22Rv1 (cell line): Measurements from ENCODE around the gene TCERG1L.

Experiments
- H3K27ac ChIP-seq: fragments of 450-650 bp; 2 replicates; pipeline ENCODE4 v1.5.1; 2017
- ZFX ChIP-seq: fragments of 450-650 bp; IDR thresholded peaks from 2 replicates; pipeline ENCODE4 v1.6.1; 2017; ENCODE audit warnings: antibody characterized with exemption, borderline replicate concordance
- TF ChIP-seq, protein P1 (sequence below): fragments of 450-650 bp; IDR thresholded peaks from 2 replicates; pipeline ENCODE4 v1.5.1; 2017; ENCODE audit warnings: mild to moderate bottlenecking

Gene TCERG1L

GRCh38 chr10:131231965-131232541, 79.5 kb downstream of the TCERG1L start:
- TF ChIP-seq, protein P1, sequence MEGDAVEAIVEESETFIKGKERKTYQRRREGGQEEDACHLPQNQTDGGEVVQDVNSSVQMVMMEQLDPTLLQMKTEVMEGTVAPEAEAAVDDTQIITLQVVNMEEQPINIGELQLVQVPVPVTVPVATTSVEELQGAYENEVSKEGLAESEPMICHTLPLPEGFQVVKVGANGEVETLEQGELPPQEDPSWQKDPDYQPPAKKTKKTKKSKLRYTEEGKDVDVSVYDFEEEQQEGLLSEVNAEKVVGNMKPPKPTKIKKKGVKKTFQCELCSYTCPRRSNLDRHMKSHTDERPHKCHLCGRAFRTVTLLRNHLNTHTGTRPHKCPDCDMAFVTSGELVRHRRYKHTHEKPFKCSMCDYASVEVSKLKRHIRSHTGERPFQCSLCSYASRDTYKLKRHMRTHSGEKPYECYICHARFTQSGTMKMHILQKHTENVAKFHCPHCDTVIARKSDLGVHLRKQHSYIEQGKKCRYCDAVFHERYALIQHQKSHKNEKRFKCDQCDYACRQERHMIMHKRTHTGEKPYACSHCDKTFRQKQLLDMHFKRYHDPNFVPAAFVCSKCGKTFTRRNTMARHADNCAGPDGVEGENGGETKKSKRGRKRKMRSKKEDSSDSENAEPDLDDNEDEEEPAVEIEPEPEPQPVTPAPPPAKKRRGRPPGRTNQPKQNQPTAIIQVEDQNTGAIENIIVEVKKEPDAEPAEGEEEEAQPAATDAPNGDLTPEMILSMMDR = no peak
- TF ChIP-seq ZFX = no peak
- H3K27ac ChIP-seq = no peak overlapping the region

- H3K27ac ChIP-seq = no peak overlapping the region
- TF ChIP-seq, protein P1 = no peak
- no peak for TF ChIP-seq ZFX
These were observed 80.1 kb downstream of the TCERG1L start for GRCh38 chr10:131231323-131231964.

- no peak for TF ChIP-seq ZFX
- H3K27ac ChIP-seq = no peak overlapping the region
These were observed 80.7 kb downstream of the TCERG1L start for GRCh38 chr10:131230641-131231322.

- H3K27ac ChIP-seq = no peak overlapping the region
- TF ChIP-seq, protein P1 = no peak
- TF ChIP-seq ZFX = no peak
These were observed 81.4 kb downstream of the TCERG1L start for GRCh38 chr10:131230166-131230565.

DNA sequence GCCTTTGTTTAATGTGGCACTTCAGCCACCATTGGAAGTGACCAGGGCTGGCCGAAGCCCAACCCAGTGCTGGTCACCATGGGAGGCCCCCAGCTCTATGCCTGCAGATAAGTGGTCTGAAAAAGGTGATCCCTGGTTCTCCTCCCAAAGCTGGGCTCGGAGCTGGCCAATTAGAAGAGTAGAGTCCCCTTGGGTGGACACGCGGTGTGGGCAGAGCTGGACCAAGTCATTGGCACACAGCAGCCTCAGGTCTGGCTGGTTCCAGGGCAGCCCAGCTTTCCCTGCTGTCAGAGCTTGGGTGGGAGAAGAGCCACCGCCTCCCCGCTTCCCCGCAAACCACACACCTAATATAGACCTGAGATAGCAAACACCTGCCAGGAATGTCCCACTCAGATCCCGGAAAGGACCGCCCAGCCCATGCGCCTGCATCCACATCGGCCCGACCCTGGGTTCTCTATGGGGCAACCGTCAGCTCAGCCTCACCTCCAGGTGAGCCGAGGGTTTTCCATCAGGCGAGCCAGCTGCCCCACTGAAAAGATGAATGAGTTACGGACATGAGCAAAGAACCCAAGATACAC, 84.3 kb downstream of the TCERG1L start:
- TF ChIP-seq ZFX = no peak
- TF ChIP-seq, protein P1 = no peak
- H3K27ac ChIP-seq = no peak overlapping the region

GRCh38 chr10:131226446-131227162, 84.9 kb downstream of the TCERG1L start:
- TF ChIP-seq, protein P1 = no peak
- no peak for TF ChIP-seq ZFX

DNA sequence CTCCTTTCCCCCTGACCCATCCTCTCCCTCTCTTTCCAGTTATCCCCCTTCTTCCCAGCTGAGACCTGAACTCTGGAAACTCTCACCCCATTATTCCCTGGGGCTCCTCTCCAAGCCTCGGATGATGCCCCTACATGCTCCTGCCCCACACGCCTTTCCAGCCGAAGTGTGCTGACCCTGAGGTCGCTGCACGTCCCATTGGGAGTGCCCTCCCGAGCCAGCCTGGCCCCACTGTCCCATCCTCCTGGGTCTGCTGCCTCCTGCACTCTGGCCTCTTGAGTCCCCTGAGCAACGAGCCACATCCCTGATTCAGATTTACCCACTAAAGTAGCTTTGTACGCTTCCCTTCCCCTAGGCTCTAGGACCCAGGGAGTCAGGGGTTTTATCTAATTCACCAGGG, 87.4 kb downstream of the TCERG1L start:
- TF ChIP-seq ZFX = no peak
- TF ChIP-seq, protein P1 = no peak

More at GRCh38 chr10:131226446-131227162, 84.9 kb downstream of the TCERG1L start:
- no peak overlapping the region for H3K27ac ChIP-seq

More for the DNA sequence above, 87.4 kb downstream of the TCERG1L start:
- H3K27ac ChIP-seq = no peak overlapping the region
